Head of caudate nucleus (tissue), 42 donors: ENCODE data around the gene VN1R2.
"Not testable (repeated sequence)": the region's sequence is repeated elsewhere in the genome, so short reads cannot be mapped to it uniquely, and the experiment has no call there.

Source experiments
- DNase-seq, 42 donors: peaks; one replicate each; pipeline versions ENCODE4 v3.0.0 to v3.0.0-alpha.2; 2020 to 2021; ENCODE audit warnings: mixed read lengths in 7 of 42
- intact Hi-C: fragments of 100-400 bp; cut with DNase I; formaldehyde crosslinking; loops from one replicate; pipeline ENCODE4 v1.15.0; 2022

Gene VN1R2

GRCh38 chr19:53257715-53258342 is at the start of gene VN1R2:
Gene VN1R2, plus strand, starts transcription at chr19:53258292. Its CDS starts 84 bp downstream, at chr19:53258376.
- intact Hi-C loops, DNase-seq: not testable (repeated sequence)

- intact Hi-C loops, DNase-seq: not testable (repeated sequence)
These were observed 46.5 kb upstream of the VN1R2 start for GRCh38 chr19:53211554-53211953.

- intact Hi-C loops: no loop called here
- DNase-seq: no peak
These were observed 45.3 kb upstream of the VN1R2 start for GRCh38 chr19:53212703-53213320.

- DNase-seq, intact Hi-C loops: not testable (repeated sequence)
These were observed 35.4 kb upstream of the VN1R2 start for GRCh38 chr19:53222716-53223115.

- intact Hi-C loops: no loop called here
- DNase-seq: no peak
These were observed 33.5 kb upstream of the VN1R2 start for GRCh38 chr19:53224606-53225005.

- no peak for DNase-seq
- intact Hi-C loops: no loop called here
These were observed 20.8 kb upstream of the VN1R2 start for GRCh38 chr19:53237114-53237777.

- DNase-seq: no peak
- intact Hi-C loops: no loop called here
These were observed 11.6 kb upstream of the VN1R2 start for GRCh38 chr19:53246498-53246897.

- intact Hi-C loops: no loop called here
These were observed 3.4 kb upstream of the VN1R2 start, which contains the start of gene ZNF677 for GRCh38 chr19:53254411-53255341. Gene ZNF677, minus strand, starts transcription at chr19:53254873. Its CDS starts 3,323 bp downstream, at chr19:53251550.

GRCh38 chr19:53267623-53268022 is 9.5 kb downstream of the VN1R2 start, which contains the start of gene VN1R4:
Gene VN1R4, minus strand, starts transcription at chr19:53267723. Its CDS starts 58 bp downstream, at chr19:53267665.
- DNase-seq: not testable (repeated sequence)

More at GRCh38 chr19:53254411-53255341, 3.4 kb upstream of the VN1R2 start, which contains the start of gene ZNF677:
- DNase-seq: peak; percentile 90 to 99 (median 98)

GRCh38 chr19:53269861-53270260 is 11.8 kb downstream of the VN1R2 start:
- DNase-seq, intact Hi-C loops: not testable (repeated sequence)

More at GRCh38 chr19:53267623-53268022, 9.5 kb downstream of the VN1R2 start, which contains the start of gene VN1R4:
- intact Hi-C loops: not testable (repeated sequence)

GRCh38 chr19:53272044-53272443 is 14.0 kb downstream of the VN1R2 start:
- intact Hi-C loops: no loop called here
- no peak for DNase-seq

GRCh38 chr19:53275480-53275879 is 17.4 kb downstream of the VN1R2 start:
- DNase-seq: no peak
- intact Hi-C loops: no loop called here

- DNase-seq, intact Hi-C loops: not testable (repeated sequence)
These were observed 23.9 kb downstream of the VN1R2 start for GRCh38 chr19:53281947-53282346.

GRCh38 chr19:53285087-53285486 is 27.0 kb downstream of the VN1R2 start:
- no peak for DNase-seq
- intact Hi-C loops: no loop called here

- no peak for DNase-seq
- intact Hi-C loops: no loop called here
These were observed 32.9 kb downstream of the VN1R2 start for GRCh38 chr19:53290758-53291549.

- DNase-seq: no peak
- intact Hi-C loops: no loop called here
These were observed 36.8 kb downstream of the VN1R2 start for GRCh38 chr19:53294786-53295441.

GRCh38 chr19:53301341-53301740 is 43.2 kb downstream of the VN1R2 start:
- DNase-seq, intact Hi-C loops: not testable (repeated sequence)
